ENCODE results near the gene PASK. TPM values are rescaled to one million over a fixed set of nuclear protein-coding genes. Genes with fewer than 3 reads are reported as not detected.

The PASK gene
- total RNA-seq, 4 donors from 2014 or later = 0.10 to 0.36 (median 0.28) TPM

DNA sequence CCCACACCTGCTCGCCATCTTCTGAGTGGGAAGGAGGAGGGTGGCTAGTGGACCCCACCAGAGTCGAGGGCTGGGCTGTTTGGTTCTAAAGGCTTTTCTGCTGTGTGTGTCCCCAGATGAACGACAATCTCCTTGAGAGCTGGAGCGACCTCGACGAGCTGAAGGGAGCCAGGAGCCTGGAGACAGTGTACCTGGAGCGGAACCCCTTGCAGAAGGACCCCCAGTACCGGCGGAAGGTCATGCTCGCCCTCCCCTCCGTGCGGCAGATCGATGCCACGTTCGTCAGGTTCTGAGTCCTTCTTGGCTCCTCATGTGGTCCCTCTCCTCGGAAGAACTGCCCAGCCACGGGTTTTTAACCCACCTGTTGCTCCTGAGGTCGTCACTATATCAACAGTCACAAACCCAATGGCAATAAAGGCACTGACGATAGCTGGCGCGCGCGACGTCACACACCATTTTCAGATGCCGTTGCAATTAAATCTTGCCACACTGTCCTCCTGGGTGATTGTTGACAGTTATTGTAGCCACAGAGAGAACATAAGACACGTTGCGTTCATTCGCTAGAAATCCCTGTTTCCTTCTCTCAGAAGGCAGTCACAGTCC, 33.4 kb upstream of the PASK start:
- TF ChIP-seq, protein P1, sequence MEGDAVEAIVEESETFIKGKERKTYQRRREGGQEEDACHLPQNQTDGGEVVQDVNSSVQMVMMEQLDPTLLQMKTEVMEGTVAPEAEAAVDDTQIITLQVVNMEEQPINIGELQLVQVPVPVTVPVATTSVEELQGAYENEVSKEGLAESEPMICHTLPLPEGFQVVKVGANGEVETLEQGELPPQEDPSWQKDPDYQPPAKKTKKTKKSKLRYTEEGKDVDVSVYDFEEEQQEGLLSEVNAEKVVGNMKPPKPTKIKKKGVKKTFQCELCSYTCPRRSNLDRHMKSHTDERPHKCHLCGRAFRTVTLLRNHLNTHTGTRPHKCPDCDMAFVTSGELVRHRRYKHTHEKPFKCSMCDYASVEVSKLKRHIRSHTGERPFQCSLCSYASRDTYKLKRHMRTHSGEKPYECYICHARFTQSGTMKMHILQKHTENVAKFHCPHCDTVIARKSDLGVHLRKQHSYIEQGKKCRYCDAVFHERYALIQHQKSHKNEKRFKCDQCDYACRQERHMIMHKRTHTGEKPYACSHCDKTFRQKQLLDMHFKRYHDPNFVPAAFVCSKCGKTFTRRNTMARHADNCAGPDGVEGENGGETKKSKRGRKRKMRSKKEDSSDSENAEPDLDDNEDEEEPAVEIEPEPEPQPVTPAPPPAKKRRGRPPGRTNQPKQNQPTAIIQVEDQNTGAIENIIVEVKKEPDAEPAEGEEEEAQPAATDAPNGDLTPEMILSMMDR (IDR thresholded peaks at IDR 0.05 in 4 of 5, conservative IDR thresholded peaks at IDR 0.05 in 1 of 5) = no peak
- TF ChIP-seq POLR2A (IDR thresholded peaks at IDR 0.05) = no peak
- in situ Hi-C loops (cut with MboI; ENCODE audit: low sequenced_read_pairs in 4 of 4) (no loop called here), intact Hi-C loops (cut with DNase I; ENCODE audit: low total_unique reads) (no loop called here)
- Histone ChIP-seq H3K9me3 (no peaks in the 10 kb centered on the region), H3K27ac (no peak overlapping the region), H3K4me3 (no peak overlapping the region), H3K36me3 (peaks cover 0 to 31% of the 10 kb centered on the region in 2 donors), H3K4me1 (no peaks in the 10 kb centered on the region), H3K27me3 (no peaks in the 10 kb centered on the region)
- ATAC-seq (no peak), DNase-seq (no peak)

GRCh38 chr2:241182126-241182525, 32.9 kb upstream of the PASK start:
- H3K27me3 ChIP-seq = no peaks in the 10 kb centered on the region
- H3K4me3 ChIP-seq = no peak overlapping the region
- no peak for ATAC-seq
- no peaks in the 10 kb centered on the region for H3K9me3 ChIP-seq
- peaks cover 0 to 36% of the 10 kb centered on the region in 2 donors for H3K36me3 ChIP-seq
- H3K4me1 ChIP-seq = no peaks in the 10 kb centered on the region
- no peak overlapping the region for H3K27ac ChIP-seq
- intact Hi-C loops (cut with DNase I; ENCODE audit: low total_unique reads) = no loop called here
- in situ Hi-C loops (cut with MboI; ENCODE audit: low sequenced_read_pairs in 4 of 4) = no loop called here
- no peak for TF ChIP-seq POLR2A (IDR thresholded peaks at IDR 0.05)
- TF ChIP-seq, protein P1 (IDR thresholded peaks at IDR 0.05 in 4 of 5, conservative IDR thresholded peaks at IDR 0.05 in 1 of 5) = no peak
- no peak for DNase-seq

DNA sequence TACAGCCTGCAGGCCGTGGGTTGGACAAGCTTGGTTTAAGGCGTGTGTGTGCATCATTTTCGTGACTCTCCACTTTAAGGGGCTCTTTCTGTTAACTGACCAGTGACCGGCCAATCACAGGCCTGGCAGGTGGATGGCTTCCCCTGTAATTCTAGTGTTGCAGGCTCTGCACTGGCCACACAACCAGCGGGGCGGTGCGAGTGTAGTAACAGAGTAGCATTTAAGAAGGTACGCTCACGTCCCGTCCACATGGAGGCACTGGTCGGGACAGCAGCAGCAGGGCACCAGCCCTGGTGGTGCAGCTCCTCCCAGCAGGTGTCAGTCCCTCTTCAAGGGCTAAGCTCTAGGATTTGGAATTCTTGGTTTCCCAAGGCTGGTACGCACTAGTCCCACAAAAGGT, 31.2 kb upstream of the PASK start:
- Histone ChIP-seq H3K36me3 (peaks cover 0 to 48% of the 10 kb centered on the region in 2 donors), H3K4me1 (no peaks in the 10 kb centered on the region), H3K4me3 (no peak overlapping the region), H3K27ac (no peak overlapping the region), H3K9me3 (no peaks in the 10 kb centered on the region), H3K27me3 (no peaks in the 10 kb centered on the region)
- no peak for TF ChIP-seq POLR2A (IDR thresholded peaks at IDR 0.05)
- TF ChIP-seq, protein P1 (IDR thresholded peaks at IDR 0.05 in 4 of 5, conservative IDR thresholded peaks at IDR 0.05 in 1 of 5) = no peak
- intact Hi-C loops (cut with DNase I; ENCODE audit: low total_unique reads) = no loop called here
- DNase-seq (no peak), ATAC-seq (no peak)
- in situ Hi-C loops (cut with MboI; ENCODE audit: low sequenced_read_pairs in 4 of 4) = no loop called here

GRCh38 chr2:241179899-241180298, 30.6 kb upstream of the PASK start:
- no peak for DNase-seq
- ATAC-seq = no peak
- in situ Hi-C loops (cut with MboI; ENCODE audit: low sequenced_read_pairs in 4 of 4) (no loop called here), intact Hi-C loops (cut with DNase I; ENCODE audit: low total_unique reads) (no loop called here)
- H3K27me3 ChIP-seq = no peaks in the 10 kb centered on the region
- peaks cover 0 to 54% of the 10 kb centered on the region in 2 donors for H3K36me3 ChIP-seq
- H3K9me3 ChIP-seq = no peaks in the 10 kb centered on the region
- no peaks in the 10 kb centered on the region for H3K4me1 ChIP-seq
- no peak overlapping the region for H3K27ac ChIP-seq
- no peak overlapping the region for H3K4me3 ChIP-seq
- TF ChIP-seq, protein P1 (IDR thresholded peaks at IDR 0.05 in 4 of 5, conservative IDR thresholded peaks at IDR 0.05 in 1 of 5) = no peak
- TF ChIP-seq POLR2A (IDR thresholded peaks at IDR 0.05) = no peak

- no peaks in the 10 kb centered on the region for H3K27me3 ChIP-seq
- DNase-seq (no peak), ATAC-seq (no peak)
- no peaks in the 10 kb centered on the region for H3K4me1 ChIP-seq
- peaks cover 0 to 55% of the 10 kb centered on the region in 2 donors for H3K36me3 ChIP-seq
- TF ChIP-seq POLR2A (IDR thresholded peaks at IDR 0.05) = no peak
- TF ChIP-seq, protein P1 (IDR thresholded peaks at IDR 0.05 in 4 of 5, conservative IDR thresholded peaks at IDR 0.05 in 1 of 5) = no peak
- H3K9me3 ChIP-seq = no peaks in the 10 kb centered on the region
- intact Hi-C loops (cut with DNase I; ENCODE audit: low total_unique reads) (no loop called here), in situ Hi-C loops (cut with MboI; ENCODE audit: low sequenced_read_pairs in 4 of 4) (no loop called here)
- H3K27ac ChIP-seq = no peak overlapping the region
- no peak overlapping the region for H3K4me3 ChIP-seq
These were observed 29.7 kb upstream of the PASK start for GRCh38 chr2:241178961-241179360.

Data from gastrocnemius medialis (tissue), 4 donors.